BJ (cell line): ENCODE data around the gene PLEKHM1. TPM values are rescaled to one million over a fixed set of nuclear protein-coding genes. Genes with fewer than 3 reads are reported as not detected.

ENCODE experiments used
- CTCF ChIA-PET: fragments of 350-600 bp; formaldehyde crosslinking; extraction: SDS; loops from one replicate; lab custom pipeline; 2021; ENCODE audit warnings: antibody characterized with exemption, inconsistent platforms; lab: Yijun Ruan, JAX
- POLR2A ChIA-PET: fragments of 300-600 bp; sonication (Branson Sonifier 250); formaldehyde crosslinking; extraction: SDS; loops from one replicate; lab custom pipeline; 2021; ENCODE audit warnings: antibody characterized with exemption; lab: Charles Lee
- DNase-seq: peaks from one replicate; pipeline ENCODE4 v3.0.0-alpha.2; 2011; ENCODE audit warnings: low read depth
- H3K27me3 ChIP-seq: 2 replicates; pipeline ENCODE4 v1.6.0; 2011; ENCODE audit warnings: low read length; ENCODE audit not compliant: control insufficient read depth, insufficient read depth
- H3K36me3 ChIP-seq: 2 replicates; pipeline ENCODE4 v1.5.1; 2011; ENCODE audit warnings: low read length; ENCODE audit not compliant: control insufficient read depth, insufficient read depth
- H3K4me3 ChIP-seq: 2 replicates; pipeline ENCODE4 v1.5.1; 2011; ENCODE audit warnings: low read depth, mild to moderate bottlenecking, control low read depth, low read length
- polyA plus RNA-seq: library from polyadenylated mRNA; depleted of rRNA; stranded (reverse); fragments of >200 nt; gene quantifications from 2 replicates; pipeline ENCODE4 v1.2.3, GENCODE V29; 2011
- TF ChIP-seq, protein P1 (sequence below): IDR thresholded peaks from 2 replicates; pipeline ENCODE4 v1.5.1; 2011; ENCODE audit warnings: low read depth, mild to moderate bottlenecking, control low read depth, inconsistent platforms, low read length, moderate library complexity; ENCODE audit not compliant: insufficient read depth

Gene PLEKHM1
- polyA plus RNA-seq, 1 experiment = 28.7 TPM

DNA sequence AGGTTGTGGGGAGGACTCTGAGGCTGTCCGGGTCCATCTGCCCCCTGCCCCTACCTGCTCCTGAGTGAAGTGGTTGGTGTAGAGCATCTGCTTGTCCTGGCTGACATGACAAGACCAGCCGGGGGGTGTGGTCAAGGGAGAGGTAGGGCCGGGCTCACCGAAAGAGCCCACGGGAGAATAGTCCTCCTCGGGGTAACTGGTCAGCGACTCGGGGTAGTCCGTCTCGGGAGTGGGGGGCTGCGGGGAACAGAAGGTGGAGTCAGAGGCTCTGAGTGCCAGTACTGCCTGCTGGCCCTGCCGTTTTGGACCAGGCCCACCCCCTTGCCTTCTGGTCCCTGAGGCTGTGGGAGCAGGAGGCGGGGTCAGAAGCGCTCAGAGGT is 85.7 kb downstream of the PLEKHM1 start:
- POLR2A ChIA-PET = no interaction called here
- no peak overlapping the region for H3K4me3 ChIP-seq
- TF ChIP-seq, protein P1, sequence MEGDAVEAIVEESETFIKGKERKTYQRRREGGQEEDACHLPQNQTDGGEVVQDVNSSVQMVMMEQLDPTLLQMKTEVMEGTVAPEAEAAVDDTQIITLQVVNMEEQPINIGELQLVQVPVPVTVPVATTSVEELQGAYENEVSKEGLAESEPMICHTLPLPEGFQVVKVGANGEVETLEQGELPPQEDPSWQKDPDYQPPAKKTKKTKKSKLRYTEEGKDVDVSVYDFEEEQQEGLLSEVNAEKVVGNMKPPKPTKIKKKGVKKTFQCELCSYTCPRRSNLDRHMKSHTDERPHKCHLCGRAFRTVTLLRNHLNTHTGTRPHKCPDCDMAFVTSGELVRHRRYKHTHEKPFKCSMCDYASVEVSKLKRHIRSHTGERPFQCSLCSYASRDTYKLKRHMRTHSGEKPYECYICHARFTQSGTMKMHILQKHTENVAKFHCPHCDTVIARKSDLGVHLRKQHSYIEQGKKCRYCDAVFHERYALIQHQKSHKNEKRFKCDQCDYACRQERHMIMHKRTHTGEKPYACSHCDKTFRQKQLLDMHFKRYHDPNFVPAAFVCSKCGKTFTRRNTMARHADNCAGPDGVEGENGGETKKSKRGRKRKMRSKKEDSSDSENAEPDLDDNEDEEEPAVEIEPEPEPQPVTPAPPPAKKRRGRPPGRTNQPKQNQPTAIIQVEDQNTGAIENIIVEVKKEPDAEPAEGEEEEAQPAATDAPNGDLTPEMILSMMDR = no peak
- H3K27me3 ChIP-seq = no peaks in the 10 kb centered on the region
- H3K36me3 ChIP-seq = no peaks in the 10 kb centered on the region
- DNase-seq = no peak
- CTCF ChIA-PET = interaction anchor here (1.4 to 2.3 kb wide), 2 partner anchors 10 to 129 kb away, joined by 3 to 6 read pairs; no protein-coding TSS in a partner anchor

- POLR2A ChIA-PET = no interaction called here
- Histone ChIP-seq H3K4me3 (no peak overlapping the region), H3K36me3 (no peaks in the 10 kb centered on the region), H3K27me3 (no peaks in the 10 kb centered on the region)
- no peak for DNase-seq
- TF ChIP-seq, protein P1 = no peak
- CTCF ChIA-PET = interaction anchor here (1.4 to 2.3 kb wide), 2 partner anchors 9 to 128 kb away, joined by 3 to 6 read pairs; no protein-coding TSS in a partner anchor
Measured at GRCh38 chr17:45403906-45404490, 86.5 kb downstream of the PLEKHM1 start.

DNA sequence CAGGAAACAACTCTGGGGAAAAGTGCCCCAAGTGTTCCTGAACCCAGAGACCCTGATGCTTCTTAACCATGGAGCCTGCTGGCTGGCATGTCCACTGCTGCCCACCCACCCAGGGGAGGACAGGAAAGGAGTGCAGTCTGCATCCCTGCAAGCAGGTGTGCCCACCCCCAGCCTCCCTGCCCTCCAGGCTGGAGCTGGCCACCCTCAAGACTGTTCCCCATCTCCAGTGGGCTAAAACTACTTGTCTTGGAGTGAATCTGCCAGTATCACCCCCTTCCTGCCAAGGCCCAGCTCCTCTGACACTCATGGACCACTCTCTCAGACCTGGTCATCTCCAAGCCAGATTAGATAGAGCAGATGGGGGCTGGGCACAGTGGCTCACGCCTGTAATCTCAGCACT is 87.6 kb downstream of the PLEKHM1 start:
- ChIA-PET CTCF (interaction anchor here (2.3 kb wide), 1 partner anchor 8 kb away, joined by 6 read pairs; no protein-coding TSS in a partner anchor), POLR2A (no interaction called here)
- Histone ChIP-seq H3K27me3 (no peaks in the 10 kb centered on the region), H3K36me3 (no peaks in the 10 kb centered on the region), H3K4me3 (no peak overlapping the region)
- DNase-seq = no peak
- TF ChIP-seq, protein P1 = no peak

DNA sequence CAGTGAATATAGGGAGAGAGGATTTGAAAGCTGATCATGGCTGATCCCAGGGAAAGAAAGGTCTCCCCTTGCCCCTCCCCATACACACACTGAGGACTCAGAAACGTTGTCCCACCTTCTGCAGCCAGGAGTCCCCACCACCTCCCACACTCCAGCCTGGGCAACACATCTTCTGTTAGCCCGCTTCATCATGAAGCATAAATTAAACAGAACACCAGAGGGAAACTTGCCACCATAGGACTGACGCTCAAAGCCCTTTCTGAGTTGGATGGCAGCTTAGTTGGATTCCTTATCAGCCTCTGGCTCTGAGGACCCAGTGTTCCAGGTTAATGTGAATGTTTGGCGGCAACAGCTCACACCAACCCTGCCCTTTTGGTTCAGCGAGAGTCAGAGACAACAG is 91.7 kb downstream of the PLEKHM1 start:
- no peaks in the 10 kb centered on the region for H3K36me3 ChIP-seq
- TF ChIP-seq, protein P1 = no peak
- no peaks in the 10 kb centered on the region for H3K27me3 ChIP-seq
- POLR2A ChIA-PET = no interaction called here
- DNase-seq = no peak
- no peak overlapping the region for H3K4me3 ChIP-seq
- CTCF ChIA-PET = no interaction called here

DNA sequence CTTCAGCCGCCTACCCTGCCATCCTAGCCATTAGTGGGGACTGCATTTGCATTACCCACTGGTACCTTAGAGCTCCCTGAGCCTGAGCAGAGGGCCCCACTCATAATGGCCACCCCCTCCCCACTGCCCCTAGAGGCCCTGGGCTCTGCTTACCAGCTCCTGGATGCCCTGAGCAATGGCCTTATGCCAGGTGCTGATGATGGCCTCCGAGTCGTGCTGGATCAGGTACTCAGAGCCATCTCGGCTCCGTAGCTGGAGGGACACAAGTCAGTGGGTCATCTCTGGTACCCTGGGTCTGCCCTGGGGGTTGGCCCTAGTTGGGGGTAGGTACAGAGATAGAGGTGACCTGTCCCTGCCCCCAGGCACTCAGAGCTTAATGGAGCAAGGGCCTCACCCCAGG is 92.7 kb downstream of the PLEKHM1 start:
- Histone ChIP-seq H3K27me3 (no peaks in the 10 kb centered on the region; the same call in 1 of the 2 replicates), H3K36me3 (no peaks in the 10 kb centered on the region), H3K4me3 (no peak overlapping the region)
- ChIA-PET CTCF (interaction anchor here (0.7 to 6.4 kb wide), 4 partner anchors 13 to 111 kb away, joined by 3 to 50 read pairs (median 4); no protein-coding TSS in a partner anchor), POLR2A (no interaction called here)
- no peak for DNase-seq
- TF ChIP-seq, protein P1 = no peak
